GM12892 (cell line): Measurements from ENCODE around the gene CLEC4M.
"Not testable (repeated sequence)": the region's sequence is repeated elsewhere in the genome, so short reads cannot be mapped to it uniquely, and the experiment has no call there.

Experiments
- DNase-seq: peaks from one replicate; pipeline ENCODE4 v3.0.0; 2011; ENCODE audit not compliant: insufficient read length
- FAIRE-seq: peaks from 2 replicates; lab custom pipeline; 2011; peaks lifted over from hg19 to GRCh38; lab: Jason Lieb, UNC
- POLR2A ChIP-seq: IDR thresholded peaks from 2 replicates; pipeline ENCODE4 v1.6.1; 2011; ENCODE audit warnings: low read depth, low read length, control low read depth
- POLR2AphosphoS5 ChIP-seq: IDR thresholded peaks from 2 replicates; pipeline ENCODE4 v1.6.1; 2011; ENCODE audit warnings: low read depth, low read length, control low read depth
- TAF1 ChIP-seq: IDR thresholded peaks from 2 replicates; pipeline ENCODE4 v1.6.1; 2011; ENCODE audit warnings: low read depth, mild to moderate bottlenecking, control low read depth, low read length, borderline replicate concordance

Gene CLEC4M

DNA sequence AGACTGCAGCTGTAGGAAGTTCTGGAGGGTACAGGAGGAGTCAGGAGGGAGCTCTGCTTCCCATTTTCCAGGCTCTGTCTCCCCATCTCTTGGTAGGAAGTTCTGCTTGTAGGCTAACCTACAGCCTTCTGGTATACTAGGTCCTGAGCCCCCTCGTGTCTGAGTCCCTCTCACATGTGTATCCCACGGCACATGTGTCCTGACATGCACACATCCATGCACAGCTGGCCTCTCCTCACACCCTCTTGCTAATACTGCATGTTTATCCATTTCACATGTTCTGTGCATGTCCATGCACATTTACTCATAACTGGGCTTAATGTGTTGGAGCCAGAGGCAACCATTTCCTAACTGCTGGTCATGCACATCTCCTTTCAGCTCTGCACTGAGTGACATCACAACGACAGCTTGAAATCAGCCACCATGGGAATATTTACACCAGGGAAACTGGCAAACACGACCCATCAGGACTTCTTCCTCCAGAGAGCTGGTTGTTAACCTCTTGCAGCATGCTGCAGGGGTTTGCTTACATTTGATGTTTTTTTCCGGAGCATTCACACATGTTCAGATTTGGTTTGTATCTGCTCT is 18.8 kb upstream of the CLEC4M start:
- peak; percentile 67 for FAIRE-seq
- TF ChIP-seq POLR2A: no peak
- no peak for TF ChIP-seq POLR2AphosphoS5
- no peak for TF ChIP-seq TAF1
- no peak for DNase-seq

GRCh38 chr19:7744871-7745650 is 18.0 kb upstream of the CLEC4M start:
- TF ChIP-seq POLR2AphosphoS5 (no peak), POLR2A (no peak), TAF1 (no peak)
- peak; percentile 21 for FAIRE-seq
- no peak for DNase-seq

- not testable (repeated sequence) for DNase-seq, FAIRE-seq
Observed at GRCh38 chr19:7746306-7746705, 16.7 kb upstream of the CLEC4M start.

GRCh38 chr19:7746903-7747884 is 15.8 kb upstream of the CLEC4M start, which contains the start of gene CD209:
Gene CD209 (minus strand): TSS chr19:7747534. CDS start chr19:7747511, 23 bp downstream.
- DNase-seq (no peak), FAIRE-seq (no peak)
- TF ChIP-seq POLR2A: no peak
- no peak for TF ChIP-seq TAF1
- no peak for TF ChIP-seq POLR2AphosphoS5

DNA sequence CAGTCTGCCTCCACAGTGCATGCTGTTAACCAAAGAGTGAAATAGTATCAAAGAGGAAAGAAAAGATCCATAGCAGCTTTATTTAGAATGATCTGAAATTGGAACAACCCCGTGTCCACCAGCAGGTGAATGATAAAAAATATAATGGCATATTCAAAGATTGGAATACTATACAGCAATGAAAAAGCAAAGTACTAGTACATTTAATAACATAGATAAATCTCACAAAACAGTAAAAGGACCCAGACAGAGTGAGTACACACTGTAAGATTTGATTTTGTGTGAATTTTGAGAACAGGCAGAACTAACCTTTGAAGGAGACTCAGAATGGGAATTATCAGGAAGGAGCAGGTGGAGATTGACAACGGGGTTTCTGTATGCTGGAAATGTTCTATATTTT is 14.9 kb upstream of the CLEC4M start:
- no peak for DNase-seq
- TF ChIP-seq TAF1 (no peak), POLR2A (no peak), POLR2AphosphoS5 (no peak)
- no peak for FAIRE-seq

DNA sequence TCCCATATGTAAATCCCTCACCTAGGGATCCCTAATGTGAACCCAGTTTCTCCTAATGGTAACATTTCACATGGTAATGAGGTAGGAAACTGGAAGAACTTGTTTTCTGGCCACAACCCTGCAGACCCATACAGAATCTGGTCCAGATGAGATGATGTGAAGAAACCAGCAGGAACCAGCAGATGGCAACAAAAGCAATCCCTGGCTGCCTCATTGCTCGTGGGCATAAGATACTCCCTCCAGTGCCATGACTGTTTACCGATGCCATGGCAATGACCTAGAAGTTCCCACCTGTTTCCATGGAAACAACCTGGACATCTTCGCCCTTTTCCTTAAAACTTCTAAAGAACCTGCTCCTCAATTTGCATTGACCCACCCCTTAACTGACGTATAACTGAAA is 14.3 kb upstream of the CLEC4M start:
- DNase-seq (no peak), FAIRE-seq (no peak)
- TF ChIP-seq POLR2A: no peak
- TF ChIP-seq POLR2AphosphoS5: no peak
- TF ChIP-seq TAF1: no peak

- TF ChIP-seq TAF1: no peak
- no peak for TF ChIP-seq POLR2AphosphoS5
- no peak for TF ChIP-seq POLR2A
- FAIRE-seq (peak; percentile 86), DNase-seq (no peak)
Observed at GRCh38 chr19:7751157-7751783, 11.8 kb upstream of the CLEC4M start.

- FAIRE-seq: no peak
Observed at GRCh38 chr19:7756258-7756657, 6.8 kb upstream of the CLEC4M start.

GRCh38 chr19:7757358-7757757 is 5.7 kb upstream of the CLEC4M start:
- FAIRE-seq (no peak), DNase-seq (no peak)
- TF ChIP-seq TAF1 (no peak), POLR2A (no peak), POLR2AphosphoS5 (no peak)

More at GRCh38 chr19:7756258-7756657, 6.8 kb upstream of the CLEC4M start:
- no peak for TF ChIP-seq POLR2AphosphoS5
- no peak for TF ChIP-seq TAF1
- TF ChIP-seq POLR2A: no peak
- DNase-seq: no peak

DNA sequence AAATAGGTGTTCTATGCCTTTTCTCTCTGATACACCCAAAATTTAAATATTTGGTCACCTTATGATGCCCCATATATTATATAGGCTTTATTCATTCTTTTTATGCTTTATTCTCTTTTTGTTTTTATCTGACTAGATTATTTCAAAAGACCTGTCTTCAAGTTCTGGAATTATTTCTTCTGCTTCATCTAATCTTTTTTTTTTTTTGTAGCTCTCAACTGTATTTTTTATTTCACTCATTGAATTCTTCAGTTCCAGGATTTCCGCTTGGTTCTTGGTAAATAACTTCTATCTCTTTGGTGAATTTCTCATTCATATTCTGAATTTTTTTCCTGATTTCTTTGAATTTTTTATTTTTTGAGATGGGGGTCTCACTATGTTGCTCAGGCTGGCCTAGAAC is 3.9 kb upstream of the CLEC4M start:
- DNase-seq (no peak), FAIRE-seq (no peak)
- no peak for TF ChIP-seq POLR2AphosphoS5
- TF ChIP-seq POLR2A: no peak

DNA sequence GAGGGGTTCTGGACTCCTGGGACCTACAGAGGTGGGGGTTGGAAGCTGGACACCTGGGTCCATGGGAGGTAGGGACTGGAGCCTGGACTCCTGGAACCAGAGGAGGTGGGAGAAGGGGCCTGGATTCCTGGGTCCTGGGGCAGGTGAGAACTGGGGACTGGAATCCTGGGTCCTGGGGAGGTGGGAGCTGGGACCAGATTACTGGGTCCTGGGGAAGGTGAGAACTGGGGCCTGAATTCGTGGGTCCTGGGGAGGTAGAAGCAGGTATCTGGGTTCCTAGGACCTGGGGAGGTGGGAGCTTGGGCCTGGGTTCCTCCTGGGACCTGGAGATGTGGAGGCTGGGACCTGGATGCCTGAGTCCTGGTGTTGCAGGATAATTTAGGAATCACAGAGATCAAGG is 653 bp downstream of the CLEC4M start:
- no peak for DNase-seq
- FAIRE-seq: no peak
- TF ChIP-seq POLR2A (no peak), TAF1 (no peak), POLR2AphosphoS5 (no peak)

DNA sequence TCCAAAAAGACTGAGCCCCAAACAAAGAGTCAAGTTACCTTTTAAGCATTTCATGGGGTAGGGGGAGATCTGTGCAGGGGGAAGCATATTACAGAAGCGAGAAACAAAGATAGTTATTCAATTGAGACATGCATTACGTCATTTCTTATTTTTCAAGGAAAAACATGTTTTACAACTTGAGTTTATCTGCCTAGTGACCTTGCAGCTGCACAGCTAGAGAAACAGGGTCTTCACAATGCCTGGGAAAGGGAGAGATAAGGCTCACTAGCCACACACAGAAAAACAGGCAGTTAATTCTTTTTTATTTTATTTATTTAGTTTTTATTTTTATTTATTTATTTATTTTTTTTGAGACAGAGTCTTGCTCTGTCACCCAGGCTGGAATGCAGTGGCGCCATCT is 1.1 kb downstream of the CLEC4M start:
- not testable (repeated sequence) for DNase-seq, FAIRE-seq

- not testable (repeated sequence) for FAIRE-seq
Observed at GRCh38 chr19:7765043-7765442, 2.0 kb downstream of the CLEC4M start.

More at GRCh38 chr19:7765043-7765442, 2.0 kb downstream of the CLEC4M start:
- not testable (repeated sequence) for DNase-seq
